ENCODE results near the gene IQSEC1. TPM values are rescaled to one million over a fixed set of nuclear protein-coding genes. Genes with fewer than 3 reads are reported as not detected.

IQSEC1 gene
- total RNA-seq, 2 experiments from 2014 or later: 31.7 to 39.2 TPM

DNA sequence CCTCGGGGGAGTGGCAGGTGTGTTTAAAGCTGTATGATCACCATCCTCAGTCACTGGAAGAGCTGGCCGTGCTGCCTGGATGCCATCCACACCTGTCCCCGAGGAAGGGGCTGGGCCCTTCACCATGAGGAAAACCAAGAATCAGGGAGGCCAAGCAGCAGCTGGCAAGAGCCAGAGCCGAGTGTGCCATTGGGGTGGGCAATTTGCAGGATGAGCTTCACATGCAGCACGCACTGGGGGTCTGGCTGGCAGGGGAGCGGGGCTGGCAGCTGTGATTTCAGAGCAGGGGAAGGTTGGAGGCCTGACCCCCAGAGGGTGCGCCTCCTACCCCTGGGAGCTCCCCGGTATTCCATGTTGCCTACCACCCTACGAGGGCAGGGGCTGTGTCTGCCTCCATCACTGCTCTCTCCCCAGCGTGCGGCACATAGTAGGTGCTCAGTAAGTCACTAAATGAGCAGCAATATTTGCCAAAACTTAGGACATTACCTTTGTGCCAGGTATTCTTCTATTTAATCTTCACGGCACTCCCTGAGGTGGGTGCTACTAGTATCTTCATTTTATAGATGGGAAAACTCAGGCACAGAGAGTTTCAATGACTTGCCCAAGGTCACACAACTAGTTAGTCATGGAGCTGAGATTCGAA, 30.3 kb upstream of the IQSEC1 start:
- H3K9me3 Mint-ChIP-seq: no peaks in the 10 kb centered on the region
- DNase-seq: no peak
- ChIA-PET CTCF (interaction anchor here (1.3 to 2.4 kb wide), 2 partner anchors 11 to 126 kb away, joined by 3 to 17 read pairs; no protein-coding TSS in a partner anchor), POLR2A (no interaction called here)
- intact Hi-C loops (cut with micrococcal nuclease): no loop called here
- no peak overlapping the region for H3K4me3 Mint-ChIP-seq
- H3K27ac Mint-ChIP-seq: no peak overlapping the region
- no peaks in the 10 kb centered on the region for H3K27me3 Mint-ChIP-seq
- no peaks in the 10 kb centered on the region for H3K36me3 Mint-ChIP-seq (ENCODE audit: low read depth)
- no peaks in the 10 kb centered on the region for H3K4me1 Mint-ChIP-seq (ENCODE audit: low read depth)
- TF ChIP-seq, protein P1, sequence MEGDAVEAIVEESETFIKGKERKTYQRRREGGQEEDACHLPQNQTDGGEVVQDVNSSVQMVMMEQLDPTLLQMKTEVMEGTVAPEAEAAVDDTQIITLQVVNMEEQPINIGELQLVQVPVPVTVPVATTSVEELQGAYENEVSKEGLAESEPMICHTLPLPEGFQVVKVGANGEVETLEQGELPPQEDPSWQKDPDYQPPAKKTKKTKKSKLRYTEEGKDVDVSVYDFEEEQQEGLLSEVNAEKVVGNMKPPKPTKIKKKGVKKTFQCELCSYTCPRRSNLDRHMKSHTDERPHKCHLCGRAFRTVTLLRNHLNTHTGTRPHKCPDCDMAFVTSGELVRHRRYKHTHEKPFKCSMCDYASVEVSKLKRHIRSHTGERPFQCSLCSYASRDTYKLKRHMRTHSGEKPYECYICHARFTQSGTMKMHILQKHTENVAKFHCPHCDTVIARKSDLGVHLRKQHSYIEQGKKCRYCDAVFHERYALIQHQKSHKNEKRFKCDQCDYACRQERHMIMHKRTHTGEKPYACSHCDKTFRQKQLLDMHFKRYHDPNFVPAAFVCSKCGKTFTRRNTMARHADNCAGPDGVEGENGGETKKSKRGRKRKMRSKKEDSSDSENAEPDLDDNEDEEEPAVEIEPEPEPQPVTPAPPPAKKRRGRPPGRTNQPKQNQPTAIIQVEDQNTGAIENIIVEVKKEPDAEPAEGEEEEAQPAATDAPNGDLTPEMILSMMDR (IDR thresholded peaks at IDR 0.05): no peak
- ATAC-seq: no peak

DNA sequence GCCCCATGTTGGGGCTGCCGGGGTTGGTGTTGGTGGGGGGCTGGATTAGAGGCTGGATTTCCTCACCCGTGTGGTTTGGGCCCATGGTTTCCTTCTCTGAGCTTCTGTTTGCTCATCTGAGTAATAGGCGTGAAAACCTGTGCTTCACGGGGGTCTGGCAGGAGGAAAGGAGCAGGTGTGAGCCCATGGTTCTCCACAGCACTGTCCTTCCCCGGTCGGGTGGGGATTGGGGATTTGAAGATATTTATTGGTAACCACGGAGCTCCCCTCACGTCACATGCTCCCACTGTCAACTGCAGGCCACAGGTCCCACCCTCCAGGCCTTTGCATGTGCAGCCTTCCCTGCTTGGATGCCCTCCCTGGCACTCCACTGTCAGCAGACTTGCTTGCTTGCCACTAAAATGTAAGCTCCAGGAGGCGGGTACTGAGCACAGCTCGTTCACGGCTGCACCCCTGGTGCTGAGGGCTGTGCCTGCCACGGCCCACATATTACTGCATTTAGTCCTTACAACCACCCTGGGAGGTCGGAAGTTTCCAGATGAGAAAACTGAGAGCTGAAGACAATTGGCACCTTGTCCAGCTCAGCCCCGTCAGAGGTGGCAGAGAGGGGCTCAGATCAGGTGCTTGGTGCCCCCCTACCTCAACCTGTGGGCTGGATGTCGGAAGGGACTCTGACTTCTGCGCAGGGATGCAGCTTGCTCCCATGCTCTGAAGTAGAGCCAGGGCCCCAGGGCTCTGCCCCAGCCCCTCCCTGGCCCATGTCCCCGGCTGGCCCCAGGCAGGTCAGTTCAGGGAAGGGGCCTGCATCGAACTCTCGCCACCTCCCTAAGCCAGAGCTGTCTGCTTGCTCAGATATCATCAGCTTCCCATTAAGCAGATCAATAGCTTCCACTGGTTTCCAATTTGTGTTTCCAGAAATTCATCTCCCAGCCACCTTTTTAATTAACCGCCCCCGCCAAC, 29.4 kb upstream of the IQSEC1 start:
- H3K4me3 Mint-ChIP-seq: no peak overlapping the region
- ChIA-PET POLR2A (no interaction called here), CTCF (interaction anchor here (1.3 to 2.4 kb wide), 2 partner anchors 11 to 127 kb away, joined by 3 to 17 read pairs; no protein-coding TSS in a partner anchor)
- H3K9me3 Mint-ChIP-seq: no peaks in the 10 kb centered on the region
- DNase-seq (no peak), ATAC-seq (no peak)
- no peaks in the 10 kb centered on the region for H3K36me3 Mint-ChIP-seq (ENCODE audit: low read depth)
- H3K4me1 Mint-ChIP-seq (ENCODE audit: low read depth): no peaks in the 10 kb centered on the region
- intact Hi-C loops (cut with micrococcal nuclease): no loop called here
- TF ChIP-seq, protein P1 (IDR thresholded peaks at IDR 0.05): no peak
- no peak overlapping the region for H3K27ac Mint-ChIP-seq
- no peaks in the 10 kb centered on the region for H3K27me3 Mint-ChIP-seq

GRCh38 chr3:13099707-13100106, 26.5 kb upstream of the IQSEC1 start:
- no peak overlapping the region for H3K4me3 Mint-ChIP-seq
- no peak for ATAC-seq
- TF ChIP-seq, protein P1 (IDR thresholded peaks at IDR 0.05): no peak
- no peaks in the 10 kb centered on the region for H3K9me3 Mint-ChIP-seq
- POLR2A ChIA-PET: no interaction called here
- CTCF ChIA-PET: interaction anchor here (1.4 kb wide), 1 partner anchor 19 kb away, joined by 5 read pairs; no protein-coding TSS in a partner anchor
- H3K36me3 Mint-ChIP-seq (ENCODE audit: low read depth): no peaks in the 10 kb centered on the region
- H3K4me1 Mint-ChIP-seq (ENCODE audit: low read depth): no peaks in the 10 kb centered on the region
- no peaks in the 10 kb centered on the region for H3K27me3 Mint-ChIP-seq
- intact Hi-C loops (cut with micrococcal nuclease): loop anchor here (10.0 kb wide), 1 partner anchor 355 kb away; no protein-coding TSS in a partner anchor
- no peak overlapping the region for H3K27ac Mint-ChIP-seq
- DNase-seq: no peak

GRCh38 chr3:13098192-13098988, 25.2 kb upstream of the IQSEC1 start:
- CTCF ChIA-PET: interaction anchor here (1.4 kb wide), 1 partner anchor 17 kb away, joined by 5 read pairs; no protein-coding TSS in a partner anchor
- no peak for ATAC-seq

More at GRCh38 chr3:13098192-13098988, 25.2 kb upstream of the IQSEC1 start:
- POLR2A ChIA-PET: no interaction called here
- TF ChIP-seq, protein P1 (IDR thresholded peaks at IDR 0.05): no peak
- no peak for DNase-seq
- intact Hi-C loops (cut with micrococcal nuclease): loop anchor here (10.0 kb wide), 1 partner anchor 356 kb away; no protein-coding TSS in a partner anchor
- no peaks in the 10 kb centered on the region for H3K4me1 Mint-ChIP-seq (ENCODE audit: low read depth)
- H3K9me3 Mint-ChIP-seq: no peaks in the 10 kb centered on the region
- H3K27ac Mint-ChIP-seq: no peak overlapping the region
- no peaks in the 10 kb centered on the region for H3K27me3 Mint-ChIP-seq
- no peak overlapping the region for H3K4me3 Mint-ChIP-seq
- no peaks in the 10 kb centered on the region for H3K36me3 Mint-ChIP-seq (ENCODE audit: low read depth)
